PFSK-1 (cell line): ENCODE measurements around the gene TNFRSF21.

Experiments used
- FOXP2 ChIP-seq: optimal IDR thresholded peaks from 2 replicates; pipeline ENCODE3; 2011; ENCODE audit warnings: borderline replicate concordance, control low read depth, inconsistent platforms; ENCODE audit not compliant: insufficient read depth; ENCODE audit errors: extremely low read length, extremely low read depth
- POLR2AphosphoS5 ChIP-seq: IDR thresholded peaks from 2 replicates; pipeline ENCODE4 v1.6.1; 2012; ENCODE audit warnings: low read depth, mild to moderate bottlenecking, control low read depth, low read length, moderate library complexity
- SIN3A ChIP-seq: IDR thresholded peaks from 2 replicates; pipeline ENCODE4 v1.6.1; 2012; ENCODE audit warnings: mild to moderate bottlenecking, low read length, moderate library complexity, borderline replicate concordance; ENCODE audit not compliant: insufficient read depth
- TAF1 ChIP-seq: IDR thresholded peaks from 2 replicates; pipeline ENCODE4 v1.6.1; 2012; ENCODE audit warnings: low read length, control low read depth, borderline replicate concordance; ENCODE audit not compliant: insufficient read depth
- TF ChIP-seq, protein P1 (sequence below), 2 experiments: IDR thresholded peaks; 2 replicates each; pipeline versions ENCODE4 v1.6.1 to v1.8.0; 2011 to 2012; ENCODE audit warnings: low read depth in 2 of 2, low read length in 2 of 2, control low read depth in 1 of 2, inconsistent platforms in 1 of 2, mild to moderate bottlenecking in 1 of 2, moderate library complexity in 1 of 2; ENCODE audit not compliant: insufficient read depth in 1 of 2

Gene TNFRSF21

DNA sequence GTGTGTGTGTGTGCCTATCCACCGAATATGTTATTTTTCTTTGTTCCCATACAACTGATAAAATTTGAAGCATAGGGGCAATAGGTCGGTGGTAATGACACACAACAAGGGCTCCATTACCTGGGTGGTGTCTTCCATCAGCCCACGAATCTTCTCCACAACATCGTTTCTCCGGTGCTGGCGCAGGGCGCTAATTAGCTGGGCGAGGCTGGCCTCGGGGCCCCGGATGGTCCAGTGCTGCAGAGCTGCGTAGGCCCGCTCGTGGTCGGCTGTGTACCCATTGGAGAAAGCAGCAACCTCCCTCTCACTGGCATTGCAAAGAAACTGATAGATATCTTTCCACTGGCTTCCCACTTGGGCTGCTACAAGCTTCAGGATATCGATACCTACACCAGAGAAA, 56.6 kb downstream of the TNFRSF21 start:
- no peak for TF ChIP-seq FOXP2
- TF ChIP-seq, protein P1, sequence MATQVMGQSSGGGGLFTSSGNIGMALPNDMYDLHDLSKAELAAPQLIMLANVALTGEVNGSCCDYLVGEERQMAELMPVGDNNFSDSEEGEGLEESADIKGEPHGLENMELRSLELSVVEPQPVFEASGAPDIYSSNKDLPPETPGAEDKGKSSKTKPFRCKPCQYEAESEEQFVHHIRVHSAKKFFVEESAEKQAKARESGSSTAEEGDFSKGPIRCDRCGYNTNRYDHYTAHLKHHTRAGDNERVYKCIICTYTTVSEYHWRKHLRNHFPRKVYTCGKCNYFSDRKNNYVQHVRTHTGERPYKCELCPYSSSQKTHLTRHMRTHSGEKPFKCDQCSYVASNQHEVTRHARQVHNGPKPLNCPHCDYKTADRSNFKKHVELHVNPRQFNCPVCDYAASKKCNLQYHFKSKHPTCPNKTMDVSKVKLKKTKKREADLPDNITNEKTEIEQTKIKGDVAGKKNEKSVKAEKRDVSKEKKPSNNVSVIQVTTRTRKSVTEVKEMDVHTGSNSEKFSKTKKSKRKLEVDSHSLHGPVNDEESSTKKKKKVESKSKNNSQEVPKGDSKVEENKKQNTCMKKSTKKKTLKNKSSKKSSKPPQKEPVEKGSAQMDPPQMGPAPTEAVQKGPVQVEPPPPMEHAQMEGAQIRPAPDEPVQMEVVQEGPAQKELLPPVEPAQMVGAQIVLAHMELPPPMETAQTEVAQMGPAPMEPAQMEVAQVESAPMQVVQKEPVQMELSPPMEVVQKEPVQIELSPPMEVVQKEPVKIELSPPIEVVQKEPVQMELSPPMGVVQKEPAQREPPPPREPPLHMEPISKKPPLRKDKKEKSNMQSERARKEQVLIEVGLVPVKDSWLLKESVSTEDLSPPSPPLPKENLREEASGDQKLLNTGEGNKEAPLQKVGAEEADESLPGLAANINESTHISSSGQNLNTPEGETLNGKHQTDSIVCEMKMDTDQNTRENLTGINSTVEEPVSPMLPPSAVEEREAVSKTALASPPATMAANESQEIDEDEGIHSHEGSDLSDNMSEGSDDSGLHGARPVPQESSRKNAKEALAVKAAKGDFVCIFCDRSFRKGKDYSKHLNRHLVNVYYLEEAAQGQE (IDR thresholded peaks at IDR 0.05; ENCODE audit: insufficient read depth in 1 of 2, low read depth in 2 of 2, low read length in 2 of 2): no peak
- no peak for TF ChIP-seq TAF1
- no peak for TF ChIP-seq SIN3A
- TF ChIP-seq POLR2AphosphoS5: no peak

DNA sequence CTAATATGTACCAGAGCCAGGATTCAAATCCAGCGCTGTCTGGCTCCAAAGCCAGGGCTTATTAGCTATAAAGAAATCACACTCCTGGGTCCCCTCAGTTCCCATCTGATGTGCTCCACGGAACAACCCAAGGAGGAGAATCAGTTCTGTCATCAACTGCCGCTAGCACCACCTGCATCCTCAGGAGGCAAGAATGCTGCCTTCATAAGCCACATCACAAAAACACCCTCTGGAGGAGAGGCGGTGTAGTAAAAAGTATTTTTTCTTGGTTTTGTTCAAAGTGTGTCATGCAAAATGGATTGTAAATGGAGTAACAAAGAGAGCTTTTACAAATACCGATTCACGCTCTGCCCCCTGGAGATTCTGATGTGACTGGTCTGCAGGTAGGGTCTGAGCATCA, 57.1 kb downstream of the TNFRSF21 start:
- TF ChIP-seq TAF1: no peak
- no peak for TF ChIP-seq POLR2AphosphoS5
- TF ChIP-seq, protein P1 (IDR thresholded peaks at IDR 0.05; ENCODE audit: insufficient read depth in 1 of 2, low read depth in 2 of 2, low read length in 2 of 2): no peak
- TF ChIP-seq FOXP2: no peak
- TF ChIP-seq SIN3A: no peak

DNA sequence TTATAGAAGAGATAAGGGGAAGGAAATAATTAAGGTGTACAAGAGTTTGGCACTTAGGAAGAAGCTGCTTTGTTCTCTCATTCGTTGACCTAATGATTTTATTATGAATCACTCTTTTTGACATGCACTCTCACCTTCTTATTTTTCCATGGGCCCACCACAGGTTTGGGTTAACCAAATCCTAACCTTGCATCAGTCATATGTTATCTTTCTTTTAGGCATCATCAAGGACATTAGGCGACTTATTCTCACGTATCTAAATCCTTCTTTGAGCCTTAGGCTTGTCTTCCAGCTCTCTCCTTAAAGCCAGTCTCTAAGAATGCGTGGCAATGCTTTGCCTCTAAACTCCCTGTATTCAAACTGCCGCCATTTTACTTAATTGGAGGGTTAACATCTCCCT, 58.3 kb downstream of the TNFRSF21 start:
- TF ChIP-seq POLR2AphosphoS5 (no peak), SIN3A (no peak), FOXP2 (no peak), TAF1 (no peak)
- TF ChIP-seq, protein P1 (IDR thresholded peaks at IDR 0.05; ENCODE audit: insufficient read depth in 1 of 2, low read depth in 2 of 2, low read length in 2 of 2): no peak

DNA sequence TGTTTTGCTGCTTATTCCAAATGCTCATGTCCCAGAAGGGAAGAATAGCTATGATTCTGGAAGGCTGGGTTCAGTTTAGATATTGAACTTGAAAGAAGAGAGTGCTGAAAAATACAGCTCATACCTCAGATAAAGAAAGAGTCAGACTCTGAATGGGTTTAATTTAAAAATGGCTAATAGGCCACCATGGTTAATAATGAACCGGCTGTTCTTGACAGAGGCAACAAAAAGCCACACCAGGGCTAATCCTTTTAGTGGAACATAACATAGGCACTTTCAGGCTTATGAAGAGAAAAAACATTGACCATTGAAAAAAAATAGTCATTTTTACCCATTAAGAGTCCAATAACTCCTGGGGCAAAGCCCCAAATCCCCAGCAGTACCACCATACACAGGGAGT, 59.4 kb downstream of the TNFRSF21 start:
- no peak for TF ChIP-seq POLR2AphosphoS5
- TF ChIP-seq, protein P1 (IDR thresholded peaks at IDR 0.05; ENCODE audit: insufficient read depth in 1 of 2, low read depth in 2 of 2, low read length in 2 of 2): no peak
- TF ChIP-seq TAF1: no peak
- TF ChIP-seq SIN3A: no peak
- TF ChIP-seq FOXP2: no peak

DNA sequence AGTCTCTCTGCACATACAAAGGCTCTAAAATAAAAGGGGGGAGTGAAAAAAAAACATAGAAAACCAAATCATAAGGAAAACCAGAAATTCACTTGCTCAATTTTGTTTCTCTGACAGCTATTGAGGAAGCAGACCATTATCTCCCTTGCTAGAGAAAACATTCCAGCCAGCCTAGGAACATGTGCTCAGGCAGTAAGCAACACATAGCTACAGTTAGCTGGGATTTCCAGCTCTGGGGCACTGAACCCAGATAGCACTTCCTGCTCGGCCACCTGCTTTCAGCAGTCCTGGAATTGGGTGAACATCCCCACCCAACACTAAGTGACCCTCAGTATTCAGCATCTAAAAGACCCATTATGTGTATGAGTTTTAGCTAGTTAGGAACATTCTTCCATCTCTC, 61.3 kb downstream of the TNFRSF21 start:
- TF ChIP-seq, protein P1 (IDR thresholded peaks at IDR 0.05; ENCODE audit: insufficient read depth in 1 of 2, low read depth in 2 of 2, low read length in 2 of 2): no peak
- TF ChIP-seq POLR2AphosphoS5: no peak
- TF ChIP-seq TAF1: no peak
- no peak for TF ChIP-seq FOXP2
- no peak for TF ChIP-seq SIN3A
